ENCODE data around the gene TMEM82. TPM values are rescaled to one million over a fixed set of nuclear protein-coding genes. Genes with fewer than 3 reads are reported as not detected.

Gene TMEM82
- not detected in 5 replicates for total RNA-seq (2022; extraction: Qiagen RNA extraction)

GRCh38 chr1:15742339-15742801 lies at the start of gene TMEM82:
TSS of gene TMEM82 (plus strand) at chr1:15742499. CDS start at chr1:15742560, 61 bp downstream.

GRCh38 chr1:15736038-15736891 lies 6.0 kb upstream of the TMEM82 start, which contains the start of gene SLC25A34:
TSS of gene SLC25A34 (plus strand) at chr1:15736258. CDS start at chr1:15736486, 228 bp downstream.

DNA sequence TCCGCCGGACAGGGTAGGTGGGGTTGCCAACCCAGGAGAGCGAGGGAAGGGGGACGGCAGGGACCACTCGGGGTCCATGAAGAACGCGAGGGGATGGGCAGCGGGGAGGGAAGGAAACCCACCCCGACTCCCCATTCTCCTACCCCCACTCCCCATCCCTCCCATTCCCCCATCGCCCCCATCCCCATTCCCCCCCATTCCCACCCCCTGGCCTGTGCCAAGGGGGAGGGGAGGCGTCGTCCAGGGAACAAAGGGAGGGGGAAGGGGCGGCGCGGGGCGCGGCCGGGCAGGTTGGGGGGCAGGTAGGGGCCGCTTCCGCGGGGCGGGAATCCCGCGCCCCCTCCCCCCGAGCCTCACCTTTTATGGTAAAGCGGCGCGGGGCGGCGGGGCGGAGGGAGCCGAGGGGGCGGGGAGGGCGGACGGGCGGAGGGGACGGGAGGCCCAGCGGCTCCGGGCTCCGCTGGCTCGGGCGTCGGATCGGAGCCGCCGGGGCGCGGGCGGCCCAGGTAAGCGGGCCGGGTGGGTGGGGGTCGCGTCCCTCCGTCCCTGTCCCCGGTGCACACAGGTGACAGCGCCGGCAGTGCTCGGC lies 16.1 kb downstream of the TMEM82 start, which contains the start of gene FBLIM1:
Gene FBLIM1, plus strand, starts transcription at position 453 of the 589 bp plus-strand sequence. CDS start 6,189 bp downstream, outside the sequence.

Other genes with a start within 250 kb of the TMEM82 start
- 4.4 to 6.9 TPM (median 5.7 TPM) in 5 replicates for gene CASP9, start 218.3 kb upstream of the TMEM82 start, total RNA-seq (2022; extraction: Qiagen RNA extraction)
- 4.1 to 5.7 TPM (median 4.4 TPM) in 5 replicates for gene DNAJC16, start 215.7 kb upstream of the TMEM82 start, total RNA-seq (2022; extraction: Qiagen RNA extraction)
- gene AGMAT, start 157.4 kb upstream of the TMEM82 start, total RNA-seq (2022; extraction: Qiagen RNA extraction) = 5.4 to 9.3 TPM (median 7.3 TPM) in 5 replicates
- gene DDI2, start 125.0 kb upstream of the TMEM82 start, total RNA-seq (2022; extraction: Qiagen RNA extraction) = 8.0 to 9.9 TPM (median 8.8 TPM) in 5 replicates
- gene PLEKHM2, start 58.2 kb upstream of the TMEM82 start, total RNA-seq (2022; extraction: Qiagen RNA extraction) = 21.3 to 30.8 TPM (median 28.2 TPM) in 5 replicates
- 0.15 to 0.35 TPM (median 0.31 TPM) in 5 replicates for gene SLC25A34, start 6.2 kb upstream of the TMEM82 start, total RNA-seq (2022; extraction: Qiagen RNA extraction)
- gene FBLIM1, start 16.3 kb downstream of the TMEM82 start, total RNA-seq (2022; extraction: Qiagen RNA extraction) = 19.7 to 33.3 TPM (median 27.3 TPM) in 5 replicates
- 6.5 to 8.6 TPM (median 7.0 TPM) in 5 replicates for gene UQCRHL, start 65.2 kb downstream of the TMEM82 start, total RNA-seq (2022; extraction: Qiagen RNA extraction)
- 37.1 to 43.0 TPM (median 40.2 TPM) in 5 replicates for gene SPEN, start 105.2 kb downstream of the TMEM82 start, total RNA-seq (2022; extraction: Qiagen RNA extraction)
- 9.4 to 14.5 TPM (median 13.5 TPM) in 5 replicates for gene ZBTB17, start 233.6 kb downstream of the TMEM82 start, total RNA-seq (2022; extraction: Qiagen RNA extraction)

Measured in A549 treated with CORT108297 at 1 μM for 4 hours (cell line).